HCT116 (cell line): ENCODE results near the gene RTL1.

ENCODE experiments used
- CTCF ChIP-seq, 3 experiments: fragments of 200-600 bp in 1 of 3; sonication (generic) in 1 of 3; IDR thresholded peaks in 2 of 3; conservative IDR thresholded peaks in 1 of 3; 2 replicates each; pipeline ENCODE4 v1.5.1; 2012 to 2017; ENCODE audit warnings: low read depth in 2 of 3, low read length in 2 of 3, antibody characterized with exemption in 1 of 3, borderline replicate concordance in 1 of 3, control low read depth in 1 of 3, mild to moderate bottlenecking in 1 of 3, mixed read lengths in 1 of 3, mixed run types in 1 of 3, moderate library complexity in 1 of 3; ENCODE audit not compliant: insufficient read depth in 1 of 3
- POLR2A ChIP-seq: IDR thresholded peaks from 2 replicates; pipeline ENCODE4 v1.7.0; 2011; ENCODE audit warnings: borderline replicate concordance; ENCODE audit not compliant: insufficient read depth, insufficient read length; ENCODE audit errors: extremely low read depth
- SRF ChIP-seq: IDR thresholded peaks from 2 replicates; pipeline ENCODE4 v1.6.1; 2012; ENCODE audit warnings: low read depth

GRCh38 chr14:100832311-100832960 lies 71.1 kb downstream of the RTL1 start:
- no peak for TF ChIP-seq POLR2A
- TF ChIP-seq CTCF (IDR thresholded peaks at IDR 0.05 in 2 of 3, conservative IDR thresholded peaks at IDR 0.05 in 1 of 3; ENCODE audit: borderline replicate concordance in 1 of 3, insufficient read depth in 1 of 3, low read depth in 2 of 3, low read length in 2 of 3) = no peak
- no peak for TF ChIP-seq SRF
